MCF 10A (cell line): Measurements from ENCODE around the gene HP1BP3. TPM values are rescaled to one million over a fixed set of nuclear protein-coding genes. Genes with fewer than 3 reads are reported as not detected.

ENCODE experiments used
- BruUV-seq: library from RNA; stranded (reverse); fragments of 400-500 nt; replicated peaks from 2 replicates; lab custom pipeline; 2021; lab: Mats Ljungman, UMichigan
- CTCF ChIA-PET: fragments of 300-600 bp; sonication (Branson Sonifier 250); formaldehyde crosslinking; extraction: SDS; loops from one replicate; lab custom pipeline; 2021; ENCODE audit warnings: antibody characterized with exemption, inconsistent platforms; lab: Yijun Ruan, JAX
- POLR2A ChIA-PET: fragments of 300-600, 350-650 bp; sonication (Branson Sonifier 250); formaldehyde crosslinking; extraction: SDS; loops from one replicate; lab custom pipeline; 2020; ENCODE audit warnings: antibody characterized with exemption, inconsistent platforms; lab: Yijun Ruan, JAX
- DNase-seq: peaks from one replicate; pipeline ENCODE4 v3.0.0-alpha.2; 2018; ENCODE audit not compliant: unreplicated experiment
- H3K27ac Mint-ChIP-seq: one replicate; pipeline ENCODE4 v1.8.0; 2022; ENCODE audit warnings: mild to moderate bottlenecking, low read depth, mixed read lengths; ENCODE audit not compliant: unreplicated experiment
- H3K27me3 Mint-ChIP-seq: one replicate; pipeline ENCODE4 v1.8.0; 2022; ENCODE audit warnings: mixed read lengths; ENCODE audit not compliant: insufficient read depth, unreplicated experiment
- H3K36me3 Mint-ChIP-seq: one replicate; pipeline ENCODE4 v1.8.0; 2022; ENCODE audit warnings: mild to moderate bottlenecking, moderate library complexity, mixed read lengths; ENCODE audit not compliant: insufficient read depth, unreplicated experiment
- H3K4me1 Mint-ChIP-seq: one replicate; pipeline ENCODE4 v1.8.0; 2022; ENCODE audit warnings: mixed read lengths; ENCODE audit not compliant: insufficient read depth, unreplicated experiment
- H3K4me3 Mint-ChIP-seq: one replicate; pipeline ENCODE4 v1.8.0; 2022; ENCODE audit warnings: mild to moderate bottlenecking, moderate library complexity, mixed read lengths; ENCODE audit not compliant: unreplicated experiment
- H3K9me3 Mint-ChIP-seq: one replicate; pipeline ENCODE4 v1.8.0; 2022; ENCODE audit warnings: mixed read lengths; ENCODE audit not compliant: unreplicated experiment
- CTCF ChIP-seq: fragments of 200-600 bp; IDR thresholded peaks from one replicate; pipeline ENCODE4 v1.8.0; 2022; ENCODE audit warnings: antibody characterized with exemption, mild to moderate bottlenecking; ENCODE audit not compliant: unreplicated experiment
- intact Hi-C: fragments of 100-400 bp; cut with micrococcal nuclease; formaldehyde crosslinking; loops from 2 replicates; pipeline ENCODE4 v1.14.1; 2022
- total RNA-seq: library from RNA; stranded (reverse); gene quantifications from 2 replicates; pipeline ENCODE4 v1.2.3, GENCODE V29; 2022

HP1BP3 gene
- total RNA-seq, 1 experiment from 2014 or later, result 247 TPM

- peak overlapping the region; percentile 85 for H3K4me3 Mint-ChIP-seq
- ChIA-PET POLR2A (interaction anchor here (0.6 to 2.0 kb wide), 4 partner anchors 19 to 55 kb away, joined by 3 to 7 read pairs (median 3); no protein-coding TSS in a partner anchor), CTCF (interaction anchor here (0.5 to 1.6 kb wide), 3 partner anchors 34 to 501 kb away, joined by 3 to 4 read pairs (median 3); no protein-coding TSS in a partner anchor)
- H3K27me3 Mint-ChIP-seq, result no peaks in the 10 kb centered on the region
- no peak for TF ChIP-seq CTCF
- H3K4me1 Mint-ChIP-seq, result peaks cover 8% of the 10 kb centered on the region
- intact Hi-C loops, result no loop called here
- H3K36me3 Mint-ChIP-seq, result peaks cover 16% of the 10 kb centered on the region
- BruUV-seq, result no TSS peak
- H3K27ac Mint-ChIP-seq, result no peak overlapping the region
- no peaks in the 10 kb centered on the region for H3K9me3 Mint-ChIP-seq
- DNase-seq, result no peak
Measured at GRCh38 chr1:20731057-20731991, 55.8 kb downstream of the HP1BP3 start.

- POLR2A ChIA-PET, result interaction anchor here (1.1 kb wide), 1 partner anchor 31 kb away, joined by 3 read pairs; no protein-coding TSS in a partner anchor
- intact Hi-C loops, result no loop called here
- H3K9me3 Mint-ChIP-seq, result no peaks in the 10 kb centered on the region
Measured at GRCh38 chr1:20730690-20731056, 56.4 kb downstream of the HP1BP3 start.

GRCh38 chr1:20729990-20730689, 57.0 kb downstream of the HP1BP3 start:
- Mint-ChIP-seq H3K4me1 (peaks cover 8% of the 10 kb centered on the region), H3K4me3 (peak overlapping the region; percentile 85), H3K9me3 (no peaks in the 10 kb centered on the region), H3K27me3 (no peaks in the 10 kb centered on the region), H3K27ac (no peak overlapping the region), H3K36me3 (peaks cover 11% of the 10 kb centered on the region)
- ChIA-PET POLR2A (interaction anchor here (1.1 kb wide), 1 partner anchor 31 kb away, joined by 3 read pairs; no protein-coding TSS in a partner anchor), CTCF (interaction anchor here (0.5 to 1.6 kb wide), 2 partner anchors 33 to 1132 kb away, joined by 3 to 4 read pairs; no protein-coding TSS in a partner anchor)
- intact Hi-C loops, result no loop called here
- no TSS peak for BruUV-seq
- TF ChIP-seq CTCF, result no peak
- DNase-seq, result no peak

More at GRCh38 chr1:20730690-20731056, 56.4 kb downstream of the HP1BP3 start:
- Mint-ChIP-seq H3K27ac (no peak overlapping the region), H3K4me3 (peak overlapping the region; percentile 85), H3K4me1 (peaks cover 8% of the 10 kb centered on the region), H3K27me3 (no peaks in the 10 kb centered on the region), H3K36me3 (peaks cover 11% of the 10 kb centered on the region)
- no peak for TF ChIP-seq CTCF
- no TSS peak for BruUV-seq
- DNase-seq, result no peak
- CTCF ChIA-PET, result interaction anchor here (0.5 to 1.6 kb wide), 2 partner anchors 34 to 1132 kb away, joined by 3 to 4 read pairs; no protein-coding TSS in a partner anchor
